HFFc6 (cell line): Measurements from ENCODE around the gene KCMF1. TPM values are rescaled to one million over a fixed set of nuclear protein-coding genes. Genes with fewer than 3 reads are reported as not detected.

ENCODE experiments used
- DNase-seq: peaks from one replicate; pipeline ENCODE4 v3.0.0-alpha.2; 2018
- H3K27ac Mint-ChIP-seq: 2 replicates; pipeline ENCODE4 v1.8.0; 2020; ENCODE audit warnings: mild to moderate bottlenecking, mixed read lengths
- H3K27me3 Mint-ChIP-seq: 2 replicates; pipeline ENCODE4 v1.8.0; 2021; ENCODE audit warnings: mild to moderate bottlenecking, moderate library complexity, mixed read lengths; ENCODE audit not compliant: insufficient read depth
- H3K36me3 Mint-ChIP-seq: 2 replicates; pipeline ENCODE4 v1.8.0; 2021; ENCODE audit warnings: low read depth, mixed read lengths
- H3K4me1 Mint-ChIP-seq: 2 replicates; pipeline ENCODE4 v1.8.0; 2020; ENCODE audit warnings: low read depth, mixed read lengths
- H3K4me3 Mint-ChIP-seq: 2 replicates; pipeline ENCODE4 v1.8.0; 2020; ENCODE audit warnings: mild to moderate bottlenecking, moderate library complexity, mixed read lengths
- H3K9me3 Mint-ChIP-seq: 2 replicates; pipeline ENCODE4 v1.8.0; 2020; ENCODE audit warnings: mild to moderate bottlenecking, mixed read lengths
- CTCF ChIP-seq: fragments of 200-600 bp; sonication (generic); IDR thresholded peaks from 2 replicates; pipeline ENCODE4 v1.5.0; 2021; ENCODE audit warnings: antibody characterized with exemption, mild to moderate bottlenecking
- total RNA-seq, 6 experiments: library from RNA; stranded (reverse); fragmentation: NEBNext Ultra II Directional; extraction: Animal tissue kit (Norgen Biotek cat#: 25700); gene quantifications; 2 replicates in 1 of 6; 3 replicates in 5 of 6; pipeline ENCODE4 v1.2.3, GENCODE V29; 2021

KCMF1 gene
- total RNA-seq, 6 experiments from 2014 or later, result 95.7 to 105 (median 101) TPM

GRCh38 chr2:84946204-84947009, 24.6 kb upstream of the KCMF1 start:
- peaks cover 12% of the 10 kb centered on the region; the same call in 1 of the 2 replicates for H3K36me3 Mint-ChIP-seq
- TF ChIP-seq CTCF, result no peak
- H3K27me3 Mint-ChIP-seq, result no peaks in the 10 kb centered on the region
- H3K4me1 Mint-ChIP-seq, result peaks cover 48% of the 10 kb centered on the region
- no peaks in the 10 kb centered on the region for H3K9me3 Mint-ChIP-seq
- peak; percentile 88 for DNase-seq
- H3K4me3 Mint-ChIP-seq, result peak overlapping the region; percentile 61
- peak overlapping the region; percentile 95 for H3K27ac Mint-ChIP-seq

- Mint-ChIP-seq H3K27ac (peak overlapping the region; percentile 95), H3K4me1 (peaks cover 48% of the 10 kb centered on the region), H3K4me3 (no peak overlapping the region), H3K36me3 (peaks cover 12% of the 10 kb centered on the region; the same call in 1 of the 2 replicates), H3K27me3 (no peaks in the 10 kb centered on the region), H3K9me3 (no peaks in the 10 kb centered on the region)
- DNase-seq, result no peak
- TF ChIP-seq CTCF, result no peak
Measured at GRCh38 chr2:84947010-84947593, 23.9 kb upstream of the KCMF1 start.

GRCh38 chr2:84953535-84953934, 17.4 kb upstream of the KCMF1 start:
- Mint-ChIP-seq H3K27ac (no peak overlapping the region), H3K27me3 (peaks cover 8% of the 10 kb centered on the region), H3K4me1 (peaks cover 27% of the 10 kb centered on the region), H3K4me3 (no peak overlapping the region), H3K36me3 (peaks cover 5% of the 10 kb centered on the region; the same call in 1 of the 2 replicates), H3K9me3 (no peaks in the 10 kb centered on the region)
- TF ChIP-seq CTCF, result no peak
- no peak for DNase-seq

GRCh38 chr2:84954329-84954728, 16.6 kb upstream of the KCMF1 start:
- Mint-ChIP-seq H3K27me3 (peaks cover 12% of the 10 kb centered on the region), H3K36me3 (peaks cover 5% of the 10 kb centered on the region; the same call in 1 of the 2 replicates), H3K4me3 (no peak overlapping the region), H3K4me1 (peaks cover 35% of the 10 kb centered on the region), H3K27ac (0 out of 2 replicates have a peak overlapping the region, but pooled peaks have one; percentile 25), H3K9me3 (no peaks in the 10 kb centered on the region)
- no peak for TF ChIP-seq CTCF
- no peak for DNase-seq

GRCh38 chr2:84956334-84957297, 14.3 kb upstream of the KCMF1 start:
- Mint-ChIP-seq H3K4me1 (peaks cover 58% of the 10 kb centered on the region), H3K9me3 (no peaks in the 10 kb centered on the region), H3K27me3 (peaks cover 12% of the 10 kb centered on the region)

More at GRCh38 chr2:84956334-84957297, 14.3 kb upstream of the KCMF1 start:
- Mint-ChIP-seq H3K36me3 (peaks cover 7% of the 10 kb centered on the region; the same call in 1 of the 2 replicates), H3K27ac (peak overlapping the region; percentile 24; the same call in 1 of the 2 replicates), H3K4me3 (no peak overlapping the region)
- TF ChIP-seq CTCF, result no peak
- no peak for DNase-seq
